Measurements from ENCODE around the gene ACTMAP. TPM values are rescaled to one million over a fixed set of nuclear protein-coding genes. Genes with fewer than 3 reads are reported as not detected.
"Not testable (repeated sequence)": the region's sequence is repeated elsewhere in the genome, so short reads cannot be mapped to it uniquely, and the experiment has no call there.

The ACTMAP gene
- total RNA-seq, 1 donor from 2014 or later, result 2.2 TPM

GRCh38 chr19:40737102-40737644 is 13.1 kb downstream of the ACTMAP start:
- TF ChIP-seq POLR2A (IDR thresholded peaks at IDR 0.05) (no peak), POLR2AphosphoS5 (IDR thresholded peaks at IDR 0.05; ENCODE audit: insufficient read depth in 1 of 2, low read depth in 1 of 2) (peak in 1 of 2 donors; percentile 21)
- TF ChIP-seq, protein P1, sequence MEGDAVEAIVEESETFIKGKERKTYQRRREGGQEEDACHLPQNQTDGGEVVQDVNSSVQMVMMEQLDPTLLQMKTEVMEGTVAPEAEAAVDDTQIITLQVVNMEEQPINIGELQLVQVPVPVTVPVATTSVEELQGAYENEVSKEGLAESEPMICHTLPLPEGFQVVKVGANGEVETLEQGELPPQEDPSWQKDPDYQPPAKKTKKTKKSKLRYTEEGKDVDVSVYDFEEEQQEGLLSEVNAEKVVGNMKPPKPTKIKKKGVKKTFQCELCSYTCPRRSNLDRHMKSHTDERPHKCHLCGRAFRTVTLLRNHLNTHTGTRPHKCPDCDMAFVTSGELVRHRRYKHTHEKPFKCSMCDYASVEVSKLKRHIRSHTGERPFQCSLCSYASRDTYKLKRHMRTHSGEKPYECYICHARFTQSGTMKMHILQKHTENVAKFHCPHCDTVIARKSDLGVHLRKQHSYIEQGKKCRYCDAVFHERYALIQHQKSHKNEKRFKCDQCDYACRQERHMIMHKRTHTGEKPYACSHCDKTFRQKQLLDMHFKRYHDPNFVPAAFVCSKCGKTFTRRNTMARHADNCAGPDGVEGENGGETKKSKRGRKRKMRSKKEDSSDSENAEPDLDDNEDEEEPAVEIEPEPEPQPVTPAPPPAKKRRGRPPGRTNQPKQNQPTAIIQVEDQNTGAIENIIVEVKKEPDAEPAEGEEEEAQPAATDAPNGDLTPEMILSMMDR (IDR thresholded peaks at IDR 0.05), result no peak
- no peak for DNase-seq (ENCODE audit: extremely low spot score in 2 of 2)
- H3K4me3 ChIP-seq, result no peak overlapping the region
- H3K27me3 ChIP-seq, result no peaks in the 10 kb centered on the region
- H3K36me3 ChIP-seq, result peaks cover 0 to 80% of the 10 kb centered on the region in 2 donors
- H3K4me1 ChIP-seq, result peaks cover 33% of the 10 kb centered on the region
- intact Hi-C loops (cut with DNase I), result no loop called here
- H3K27ac ChIP-seq, result peak overlapping the region; percentile 33
- H3K9me3 ChIP-seq, result no peaks in the 10 kb centered on the region

DNA sequence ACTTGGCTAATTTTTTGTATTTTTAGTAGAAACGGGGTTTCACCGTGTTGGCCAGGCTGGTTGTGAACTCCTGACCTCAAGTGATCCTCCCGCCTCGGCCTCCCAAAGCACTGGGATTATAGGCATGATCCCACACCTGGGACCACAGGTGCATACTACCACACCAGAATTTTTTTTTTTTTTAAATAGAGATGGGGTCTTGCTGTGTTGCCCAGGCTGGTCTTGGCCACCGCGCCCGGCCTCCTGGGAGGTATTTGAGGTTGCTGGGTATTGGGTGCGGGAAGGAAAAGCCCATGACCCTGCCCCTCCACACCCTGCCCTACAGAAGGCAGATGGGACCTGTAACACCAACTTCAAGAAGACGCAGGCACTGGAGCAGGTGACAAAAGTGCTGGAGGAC is 13.6 kb downstream of the ACTMAP start:
- intact Hi-C loops (cut with DNase I), result no loop called here
- H3K4me3 ChIP-seq, result no peak overlapping the region
- peaks cover 0 to 83% of the 10 kb centered on the region in 2 donors for H3K36me3 ChIP-seq
- DNase-seq (ENCODE audit: extremely low spot score in 2 of 2), result no peak
- H3K4me1 ChIP-seq, result peaks cover 32% of the 10 kb centered on the region
- no peaks in the 10 kb centered on the region for H3K27me3 ChIP-seq
- peak overlapping the region; percentile 33 for H3K27ac ChIP-seq
- TF ChIP-seq, protein P1 (IDR thresholded peaks at IDR 0.05), result no peak
- TF ChIP-seq POLR2AphosphoS5 (IDR thresholded peaks at IDR 0.05; ENCODE audit: insufficient read depth in 1 of 2, low read depth in 1 of 2) (no peak), POLR2A (IDR thresholded peaks at IDR 0.05) (no peak)
- H3K9me3 ChIP-seq, result no peaks in the 10 kb centered on the region

- Histone ChIP-seq H3K9me3 (no peaks in the 10 kb centered on the region), H3K36me3 (peaks cover 0 to 95% of the 10 kb centered on the region in 2 donors), H3K4me1 (peaks cover 19% of the 10 kb centered on the region), H3K27me3 (no peaks in the 10 kb centered on the region), H3K4me3 (no peak overlapping the region), H3K27ac (no peak overlapping the region)
- no peak for DNase-seq (ENCODE audit: extremely low spot score in 2 of 2)
- intact Hi-C loops (cut with DNase I), result no loop called here
- TF ChIP-seq POLR2AphosphoS5 (IDR thresholded peaks at IDR 0.05; ENCODE audit: insufficient read depth in 1 of 2, low read depth in 1 of 2), result no peak
Measured at GRCh38 chr19:40735013-40735771, 15.1 kb downstream of the ACTMAP start.

DNA sequence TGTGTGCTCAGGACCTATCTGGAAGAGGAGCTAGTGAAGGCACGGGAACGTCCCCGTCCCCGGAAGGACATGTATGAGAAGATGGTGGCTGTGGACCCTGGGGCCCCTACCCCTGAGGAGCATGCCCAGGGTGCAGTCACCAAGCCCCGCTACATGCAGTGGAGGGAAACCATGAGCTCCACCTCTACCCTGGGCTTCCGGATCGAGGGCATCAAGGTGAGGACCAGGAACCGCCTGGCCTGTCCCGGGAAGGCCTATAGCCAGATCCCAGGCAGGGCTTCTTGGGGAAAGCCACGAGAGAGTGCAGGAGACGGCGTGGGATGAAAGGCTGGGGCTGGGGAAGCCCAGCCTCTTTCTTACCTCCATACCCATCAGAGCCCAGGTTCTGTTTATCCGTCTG is 17.1 kb downstream of the ACTMAP start:
- TF ChIP-seq POLR2A (IDR thresholded peaks at IDR 0.05) (no peak), POLR2AphosphoS5 (IDR thresholded peaks at IDR 0.05; ENCODE audit: insufficient read depth in 1 of 2, low read depth in 1 of 2) (peak in 1 of 2 donors; percentile 14)
- H3K36me3 ChIP-seq, result peaks cover 0 to 98% of the 10 kb centered on the region in 2 donors
- intact Hi-C loops (cut with DNase I), result no loop called here

DNA sequence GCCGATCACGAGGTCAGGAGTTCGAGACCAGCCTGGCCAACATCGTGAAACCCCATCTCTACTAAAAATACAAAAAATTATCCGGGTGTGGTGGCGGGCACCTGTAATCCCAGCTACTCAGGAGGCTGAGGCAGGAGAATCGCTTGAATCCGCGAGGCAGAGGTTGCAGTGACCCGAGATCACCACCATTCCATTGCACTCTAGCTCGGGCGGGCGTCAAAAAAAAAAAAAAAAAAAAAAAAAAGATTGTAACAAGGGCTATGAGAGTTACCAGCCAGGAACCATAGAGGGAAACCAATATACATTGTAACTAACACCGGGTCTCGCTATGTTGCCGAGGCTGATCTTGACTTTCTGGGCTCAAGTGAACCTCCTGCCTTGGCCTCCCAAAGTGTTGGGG is 18.0 kb downstream of the ACTMAP start:
- H3K9me3 ChIP-seq; H3K4me1 ChIP-seq; H3K27me3 ChIP-seq; H3K27ac ChIP-seq; DNase-seq (ENCODE audit: extremely low spot score in 2 of 2); intact Hi-C loops (cut with DNase I); H3K4me3 ChIP-seq: not testable (repeated sequence)
- peaks cover 0 to 98% of the 10 kb centered on the region in 2 donors for H3K36me3 ChIP-seq

More for the DNA sequence above, 17.1 kb downstream of the ACTMAP start:
- Histone ChIP-seq H3K27me3 (no peaks in the 10 kb centered on the region), H3K4me1 (peaks cover 8% of the 10 kb centered on the region), H3K4me3 (no peak overlapping the region), H3K27ac (no peak overlapping the region), H3K9me3 (no peaks in the 10 kb centered on the region)
- DNase-seq (ENCODE audit: extremely low spot score in 2 of 2), result no peak

- H3K9me3 ChIP-seq; H3K27me3 ChIP-seq; intact Hi-C loops (cut with DNase I); H3K27ac ChIP-seq; H3K4me3 ChIP-seq; H3K4me1 ChIP-seq; DNase-seq (ENCODE audit: extremely low spot score in 2 of 2): not testable (repeated sequence)
- H3K36me3 ChIP-seq, result peaks cover 4 to 98% of the 10 kb centered on the region in 2 donors
Measured at GRCh38 chr19:40730065-40730464, 20.2 kb downstream of the ACTMAP start.

GRCh38 chr19:40726279-40726678 is 24.0 kb downstream of the ACTMAP start:
- TF ChIP-seq POLR2AphosphoS5 (IDR thresholded peaks at IDR 0.05; ENCODE audit: insufficient read depth in 1 of 2, low read depth in 1 of 2) (no peak), POLR2A (IDR thresholded peaks at IDR 0.05) (no peak)
- TF ChIP-seq, protein P1 (IDR thresholded peaks at IDR 0.05), result no peak
- no peaks in the 10 kb centered on the region for H3K9me3 ChIP-seq
- intact Hi-C loops (cut with DNase I), result no loop called here
- peaks cover 36% of the 10 kb centered on the region for H3K4me1 ChIP-seq
- H3K27me3 ChIP-seq, result no peaks in the 10 kb centered on the region
- H3K36me3 ChIP-seq, result peaks cover 4 to 78% of the 10 kb centered on the region in 2 donors
- H3K27ac ChIP-seq, result no peak overlapping the region
- H3K4me3 ChIP-seq, result no peak overlapping the region
- no peak for DNase-seq (ENCODE audit: extremely low spot score in 2 of 2)

Measured in vagina (tissue), 2 donors.